ENCODE measurements around the gene GYS1. TPM values are rescaled to one million over a fixed set of nuclear protein-coding genes. Genes with fewer than 3 reads are reported as not detected.
"Not testable (repeated sequence)": the region's sequence is repeated elsewhere in the genome, so short reads cannot be mapped to it uniquely, and the experiment has no call there.

Gene GYS1
- total RNA-seq, 1 donor from 2014 or later: 69.0 TPM

- peaks cover 11% of the 10 kb centered on the region for H3K27me3 Mint-ChIP-seq (ENCODE audit: unreplicated experiment)
- TF ChIP-seq CTCF (IDR thresholded peaks at IDR 0.05; ENCODE audit: partially characterized antibody, unreplicated experiment): no peak
- no peaks in the 10 kb centered on the region for H3K4me1 Mint-ChIP-seq (ENCODE audit: low read depth, unreplicated experiment)
- no peak overlapping the region for H3K4me3 Mint-ChIP-seq (ENCODE audit: unreplicated experiment)
- H3K36me3 Mint-ChIP-seq (ENCODE audit: unreplicated experiment): no peaks in the 10 kb centered on the region
- DNase-seq: no peak
- H3K9me3 Mint-ChIP-seq (ENCODE audit: unreplicated experiment): no peaks in the 10 kb centered on the region
- no peak overlapping the region for H3K27ac Mint-ChIP-seq (ENCODE audit: unreplicated experiment)
These were observed 29.0 kb upstream of the GYS1 start for GRCh38 chr19:49022116-49022515.

DNA sequence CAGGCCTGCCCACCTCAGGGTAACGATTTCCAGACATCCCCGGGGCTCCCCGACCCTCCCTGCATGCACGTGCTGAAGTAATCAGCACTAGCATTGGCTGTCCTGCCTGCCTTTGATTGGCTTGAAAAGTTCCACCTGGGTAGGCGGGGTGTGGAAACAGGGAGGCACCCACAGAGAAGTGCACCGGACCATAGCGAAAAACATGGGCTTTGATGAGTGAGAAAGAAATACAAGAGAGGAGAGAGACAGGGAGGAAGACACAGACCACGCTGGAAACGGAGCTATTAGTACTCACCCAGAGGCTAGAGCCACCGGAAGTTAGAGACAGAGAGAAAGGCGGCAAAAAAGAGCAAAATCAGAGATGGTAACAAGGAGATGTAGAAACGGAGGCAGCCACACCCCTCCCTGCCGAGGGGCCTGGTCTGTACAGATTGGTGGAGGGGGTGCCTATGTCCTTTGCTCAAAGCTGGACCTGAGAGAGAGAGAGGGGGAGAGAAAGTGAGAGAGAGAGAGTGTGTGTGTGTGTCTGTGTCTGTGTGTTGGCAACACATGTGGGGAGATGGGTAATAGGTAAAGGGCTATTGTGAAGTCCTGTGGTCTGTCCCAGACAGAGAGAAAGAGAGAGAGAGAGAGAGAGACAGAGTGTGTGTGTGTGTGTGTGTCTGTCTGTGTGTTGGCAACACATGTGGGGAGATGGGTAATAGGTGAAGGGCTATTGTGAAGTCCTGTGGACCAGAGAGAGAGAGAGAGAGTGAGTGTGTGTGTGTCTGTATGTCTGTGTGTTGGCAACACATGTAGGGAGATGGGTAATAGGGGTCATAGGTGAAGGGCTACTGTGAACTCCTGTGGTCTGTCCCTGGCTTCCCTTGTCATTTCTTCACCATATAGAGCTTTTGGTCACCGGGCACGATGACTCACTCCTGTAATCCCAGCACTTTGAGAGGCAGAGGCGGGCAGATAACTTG is 28.1 kb upstream of the GYS1 start:
- Mint-ChIP-seq H3K4me3 (ENCODE audit: unreplicated experiment) (no peak overlapping the region), H3K36me3 (ENCODE audit: unreplicated experiment) (no peaks in the 10 kb centered on the region), H3K9me3 (ENCODE audit: unreplicated experiment) (no peaks in the 10 kb centered on the region), H3K27ac (ENCODE audit: unreplicated experiment) (peak overlapping the region; percentile 9), H3K27me3 (ENCODE audit: unreplicated experiment) (peaks cover 11% of the 10 kb centered on the region), H3K4me1 (ENCODE audit: low read depth, unreplicated experiment) (no peaks in the 10 kb centered on the region)
- no peak for TF ChIP-seq CTCF (IDR thresholded peaks at IDR 0.05; ENCODE audit: partially characterized antibody, unreplicated experiment)
- no peak for DNase-seq

- Mint-ChIP-seq H3K9me3 (ENCODE audit: unreplicated experiment) (no peaks in the 10 kb centered on the region), H3K4me1 (ENCODE audit: low read depth, unreplicated experiment) (no peaks in the 10 kb centered on the region), H3K36me3 (ENCODE audit: unreplicated experiment) (no peaks in the 10 kb centered on the region), H3K27ac (ENCODE audit: unreplicated experiment) (no peak overlapping the region), H3K4me3 (ENCODE audit: unreplicated experiment) (no peak overlapping the region), H3K27me3 (ENCODE audit: unreplicated experiment) (peaks cover 11% of the 10 kb centered on the region)
- no peak for TF ChIP-seq CTCF (IDR thresholded peaks at IDR 0.05; ENCODE audit: partially characterized antibody, unreplicated experiment)
- DNase-seq: no peak
These were observed 27.2 kb upstream of the GYS1 start for GRCh38 chr19:49020342-49020741.

DNA sequence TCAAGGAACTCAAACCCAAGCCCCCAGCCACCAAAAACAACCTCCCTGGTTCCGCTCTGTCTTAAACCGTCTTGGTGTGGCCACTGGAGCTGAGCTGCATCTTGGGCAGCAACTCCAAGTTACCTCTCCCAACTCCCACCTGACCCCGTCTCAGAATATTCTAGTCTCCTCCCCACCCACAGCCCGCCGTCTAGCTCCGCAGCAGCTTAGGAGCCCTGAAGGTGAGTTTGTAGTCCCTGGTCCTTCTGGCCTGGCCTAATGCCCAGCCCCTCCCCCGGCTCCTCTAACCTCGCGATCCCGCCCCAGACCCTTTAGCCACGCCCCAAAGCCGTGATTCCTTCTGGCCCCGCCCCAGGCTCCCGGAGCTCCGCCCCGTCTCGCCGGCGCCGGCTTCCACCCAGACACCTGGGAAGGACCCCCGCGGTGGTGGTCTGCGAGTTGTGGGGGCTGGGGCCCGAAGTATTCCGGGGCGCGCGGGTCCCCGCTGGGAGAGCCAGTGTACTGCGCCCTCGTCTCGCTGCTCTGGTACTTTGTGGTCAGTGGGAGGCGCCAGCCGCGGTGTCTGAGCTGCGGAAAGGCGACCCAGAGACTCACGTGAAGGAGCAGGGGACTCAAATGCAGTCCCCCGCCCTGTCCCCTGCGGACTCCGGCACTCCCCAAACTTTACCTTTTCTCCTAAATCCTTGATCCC is 26.3 kb upstream of the GYS1 start:
- peak; percentile 52 for DNase-seq
- Mint-ChIP-seq H3K27me3 (ENCODE audit: unreplicated experiment) (peaks cover 11% of the 10 kb centered on the region), H3K9me3 (ENCODE audit: unreplicated experiment) (no peaks in the 10 kb centered on the region), H3K27ac (ENCODE audit: unreplicated experiment) (no peak overlapping the region), H3K36me3 (ENCODE audit: unreplicated experiment) (no peaks in the 10 kb centered on the region), H3K4me3 (ENCODE audit: unreplicated experiment) (peak overlapping the region; percentile 61), H3K4me1 (ENCODE audit: low read depth, unreplicated experiment) (no peaks in the 10 kb centered on the region)
- TF ChIP-seq CTCF (IDR thresholded peaks at IDR 0.05; ENCODE audit: partially characterized antibody, unreplicated experiment): no peak

DNA sequence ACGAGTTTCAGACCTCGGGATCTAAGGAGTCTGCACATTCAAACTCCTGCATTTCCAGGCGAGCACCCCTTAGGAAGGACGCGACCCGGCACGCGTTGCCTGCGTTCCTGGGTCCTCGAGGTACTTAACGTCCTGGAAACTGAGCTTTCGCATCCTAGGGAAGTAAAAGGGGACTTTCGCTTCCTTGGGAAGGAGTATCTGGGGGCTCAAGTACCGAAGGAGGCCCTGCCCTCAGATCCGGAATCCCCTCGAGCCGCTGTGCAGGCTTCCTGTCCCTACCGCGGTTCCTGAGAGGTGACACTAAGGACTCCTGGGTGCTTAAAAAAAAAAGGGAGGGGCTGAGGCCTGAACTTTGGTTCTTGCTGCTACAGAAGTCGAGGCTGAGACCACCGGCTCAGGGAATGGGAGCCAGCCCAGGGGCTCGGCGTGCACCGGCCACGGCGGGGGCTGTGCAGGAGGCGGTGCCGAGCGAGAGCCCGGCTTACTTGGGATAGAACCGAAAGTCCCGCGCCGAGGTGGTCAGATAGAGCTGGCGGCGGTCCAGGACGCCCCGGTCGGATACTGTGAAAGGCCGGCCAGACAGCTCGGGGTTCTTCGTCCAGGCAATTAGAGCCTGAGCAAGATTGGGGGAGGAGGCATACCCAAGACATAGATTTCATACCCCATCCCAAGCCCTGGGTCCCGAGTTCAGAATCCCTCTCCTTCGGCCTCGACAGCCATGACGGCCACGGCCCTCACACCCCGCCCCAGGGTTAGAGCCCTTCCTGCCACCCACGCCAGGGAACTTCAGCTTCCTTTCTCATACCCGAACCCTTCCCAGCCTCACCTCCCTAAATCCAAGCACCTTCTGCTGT is 25.5 kb upstream of the GYS1 start:
- not testable (repeated sequence) for H3K36me3 Mint-ChIP-seq (ENCODE audit: unreplicated experiment); H3K4me1 Mint-ChIP-seq (ENCODE audit: low read depth, unreplicated experiment); DNase-seq; H3K9me3 Mint-ChIP-seq (ENCODE audit: unreplicated experiment); H3K27ac Mint-ChIP-seq (ENCODE audit: unreplicated experiment)
- Mint-ChIP-seq H3K4me3 (ENCODE audit: unreplicated experiment) (peak overlapping the region; percentile 61), H3K27me3 (ENCODE audit: unreplicated experiment) (peaks cover 11% of the 10 kb centered on the region)

Data from glutamatergic neuron (in vitro differentiated cells).